ENCODE measurements around the gene ZNF333. TPM values are rescaled to one million over a fixed set of nuclear protein-coding genes. Genes with fewer than 3 reads are reported as not detected.

The ZNF333 gene
- total and polyA plus RNA-seq, 2 of the 4 experiments (the other 2 are of a cell fraction) = 9.8 to 15.1 TPM

- H3K9me3 ChIP-seq (ENCODE audit: control insufficient read depth, insufficient read depth, low read length) = peaks cover 72% of the 10 kb centered on the region
- H4K5ac ChIP-seq (ENCODE audit: low read depth, low read length) = no peak overlapping the region
- intact Hi-C loops (cut with micrococcal nuclease) (no loop called here), in situ Hi-C loops (cut with MboI; ENCODE audit: low sequenced_read_pairs) (no loop called here), dilution Hi-C loops (cut with HindIII; ENCODE audit: low sequenced_read_pairs, unreplicated experiment) (no loop called here)
- no peak overlapping the region for H2AK9ac ChIP-seq (replicated peaks; ENCODE audit: low read depth, low read length, poor library complexity)
- no peak overlapping the region for H3K18ac ChIP-seq (ENCODE audit: low read depth, low read length)
- H4K8ac ChIP-seq (ENCODE audit: low read depth in 2 of 2, low read length in 2 of 2) = no peak overlapping the region
- ChIA-PET POLR2A (ENCODE audit: unreplicated experiment) (no interaction called here), CTCF (no interaction called here)
- no peak overlapping the region for H2BK20ac ChIP-seq (ENCODE audit: low read depth, low read length)
- H3K4me2 ChIP-seq (ENCODE audit: low read depth, low read length) = no peak overlapping the region
- ATAC-seq (ENCODE audit: low read depth) (no peak), DNase-seq (no peak)
- no peak overlapping the region for H3K56ac ChIP-seq (ENCODE audit: extremely low read depth, insufficient read depth, low read length)
- H3K4me3 ChIP-seq (ENCODE audit: insufficient read depth, low read depth, low read length) = no peak overlapping the region
- H3K9me1 ChIP-seq (ENCODE audit: insufficient read depth, low read length) = no peaks in the 10 kb centered on the region
- TF ChIP-seq CEBPB (IDR thresholded peaks at IDR 0.05; ENCODE audit: low read depth, low read length) = no peak
- no peak for TF ChIP-seq NFE2L2 (IDR thresholded peaks at IDR 0.05; ENCODE audit: low read depth, low read length)
- TF ChIP-seq BHLHE40 (IDR thresholded peaks at IDR 0.05; ENCODE audit: low read depth, low read length) = no peak
- no peak for TF ChIP-seq CHD1 (IDR thresholded peaks at IDR 0.05; ENCODE audit: low read depth, low read length)
- no peak for TF ChIP-seq RAD21 (IDR thresholded peaks at IDR 0.05; ENCODE audit: low read length)
- TF ChIP-seq, protein P1, sequence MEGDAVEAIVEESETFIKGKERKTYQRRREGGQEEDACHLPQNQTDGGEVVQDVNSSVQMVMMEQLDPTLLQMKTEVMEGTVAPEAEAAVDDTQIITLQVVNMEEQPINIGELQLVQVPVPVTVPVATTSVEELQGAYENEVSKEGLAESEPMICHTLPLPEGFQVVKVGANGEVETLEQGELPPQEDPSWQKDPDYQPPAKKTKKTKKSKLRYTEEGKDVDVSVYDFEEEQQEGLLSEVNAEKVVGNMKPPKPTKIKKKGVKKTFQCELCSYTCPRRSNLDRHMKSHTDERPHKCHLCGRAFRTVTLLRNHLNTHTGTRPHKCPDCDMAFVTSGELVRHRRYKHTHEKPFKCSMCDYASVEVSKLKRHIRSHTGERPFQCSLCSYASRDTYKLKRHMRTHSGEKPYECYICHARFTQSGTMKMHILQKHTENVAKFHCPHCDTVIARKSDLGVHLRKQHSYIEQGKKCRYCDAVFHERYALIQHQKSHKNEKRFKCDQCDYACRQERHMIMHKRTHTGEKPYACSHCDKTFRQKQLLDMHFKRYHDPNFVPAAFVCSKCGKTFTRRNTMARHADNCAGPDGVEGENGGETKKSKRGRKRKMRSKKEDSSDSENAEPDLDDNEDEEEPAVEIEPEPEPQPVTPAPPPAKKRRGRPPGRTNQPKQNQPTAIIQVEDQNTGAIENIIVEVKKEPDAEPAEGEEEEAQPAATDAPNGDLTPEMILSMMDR (conservative IDR thresholded peaks at IDR 0.05; ENCODE audit: low read depth, low read length) = no peak
- TF ChIP-seq, protein P2, sequence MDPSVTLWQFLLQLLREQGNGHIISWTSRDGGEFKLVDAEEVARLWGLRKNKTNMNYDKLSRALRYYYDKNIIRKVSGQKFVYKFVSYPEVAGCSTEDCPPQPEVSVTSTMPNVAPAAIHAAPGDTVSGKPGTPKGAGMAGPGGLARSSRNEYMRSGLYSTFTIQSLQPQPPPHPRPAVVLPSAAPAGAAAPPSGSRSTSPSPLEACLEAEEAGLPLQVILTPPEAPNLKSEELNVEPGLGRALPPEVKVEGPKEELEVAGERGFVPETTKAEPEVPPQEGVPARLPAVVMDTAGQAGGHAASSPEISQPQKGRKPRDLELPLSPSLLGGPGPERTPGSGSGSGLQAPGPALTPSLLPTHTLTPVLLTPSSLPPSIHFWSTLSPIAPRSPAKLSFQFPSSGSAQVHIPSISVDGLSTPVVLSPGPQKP (IDR thresholded peaks at IDR 0.05; ENCODE audit: borderline replicate concordance, low read depth, low read length) = no peak
- no peak for TF ChIP-seq SMC3 (IDR thresholded peaks at IDR 0.05; ENCODE audit: low read depth, low read length)
- no TSS peak for BruUV-seq (replicated peaks)
- no peak overlapping the region for H2BK5ac ChIP-seq (ENCODE audit: low read depth, low read length, poor library complexity, severe bottlenecking)
- H3K36me3 ChIP-seq (ENCODE audit: control insufficient read depth, insufficient read depth, low read length) = peaks cover 58% of the 10 kb centered on the region
- no peak overlapping the region for H2BK120ac ChIP-seq (ENCODE audit: low read depth, low read length)
- no peak overlapping the region for H3K14ac ChIP-seq (replicated peaks; ENCODE audit: low read depth, low read length)
- no peak overlapping the region for H2AFZ ChIP-seq (replicated peaks; ENCODE audit: low read length, poor library complexity)
- no peaks in the 10 kb centered on the region for H3K4me1 ChIP-seq (ENCODE audit: control insufficient read depth, insufficient read depth, low read length)
- H4K20me1 ChIP-seq (ENCODE audit: insufficient read depth, low read length) = no peaks in the 10 kb centered on the region
- no peaks in the 10 kb centered on the region for H3K27me3 ChIP-seq (ENCODE audit: control insufficient read depth, insufficient read depth, low read length)
- no peak overlapping the region for H3K9ac ChIP-seq (ENCODE audit: low read depth, low read length)
- H3K27ac ChIP-seq (ENCODE audit: insufficient read depth, low read length) = no peak overlapping the region
- H3K4ac ChIP-seq (ENCODE audit: low read depth, low read length) = no peak overlapping the region
- WGBS, 2 experiments (ENCODE audit: extremely low coverage in 2 of 2, insufficient read length in 1 of 2) = 100% methylated on average over 5 of the region's 18 CpGs; no CpG with 5 or more reads in 1 of the 2 experiments
- H4K91ac ChIP-seq (ENCODE audit: insufficient read depth, low read depth, low read length) = no peak overlapping the region
- no peak overlapping the region for H3K23ac ChIP-seq (ENCODE audit: low read depth, low read length)
- no peak overlapping the region for H2AK5ac ChIP-seq (ENCODE audit: low read depth, low read length)
- no peaks in the 10 kb centered on the region; a peak in 1 of 4 replicates for H3K79me1 ChIP-seq (ENCODE audit: low read depth in 1 of 2, low read length in 2 of 2)
- no peak overlapping the region for H2BK15ac ChIP-seq (ENCODE audit: low read depth, low read length)
Observed at GRCh38 chr19:14718522-14719116, 28.8 kb downstream of the ZNF333 start.

All from IMR-90 (cell line).